Stimulated activated CD8-positive, alpha-beta memory T cell treated with anti-CD3 and anti-CD28 coated beads, Interleukin-15, amount 100 ng/mL, for 4 hours (primary cell): Measurements from ENCODE around the gene ITSN1.
"Not testable (repeated sequence)": the region's sequence is repeated elsewhere in the genome, so short reads cannot be mapped to it uniquely, and the experiment has no call there.

ENCODE experiments used
- DNase-seq, 2 donors: peaks; one replicate each; pipeline ENCODE4 v3.0.0-alpha.2; 2020; ENCODE audit warnings: low read depth in 2 of 2

Gene ITSN1

DNA sequence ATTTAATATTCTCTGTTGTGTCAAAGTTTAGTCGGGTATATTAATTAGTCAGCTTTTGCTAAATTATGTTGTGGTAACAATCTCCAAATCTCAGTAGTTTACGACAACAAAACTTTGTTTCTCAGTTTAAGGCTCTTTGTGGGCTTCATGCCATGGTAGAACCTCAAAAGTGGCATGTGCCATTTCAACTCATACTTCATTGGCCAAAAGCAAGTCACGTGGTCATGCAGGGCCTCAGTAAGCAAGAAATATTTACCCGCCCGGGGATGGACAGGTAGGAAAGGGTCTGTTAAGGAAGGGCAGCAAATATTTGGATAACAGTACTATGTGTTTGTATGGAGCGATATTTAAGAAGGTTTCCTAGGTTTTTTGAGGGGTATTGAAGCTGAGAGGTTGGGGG, 38.6 kb downstream of the ITSN1 start:
- no peak for DNase-seq

DNA sequence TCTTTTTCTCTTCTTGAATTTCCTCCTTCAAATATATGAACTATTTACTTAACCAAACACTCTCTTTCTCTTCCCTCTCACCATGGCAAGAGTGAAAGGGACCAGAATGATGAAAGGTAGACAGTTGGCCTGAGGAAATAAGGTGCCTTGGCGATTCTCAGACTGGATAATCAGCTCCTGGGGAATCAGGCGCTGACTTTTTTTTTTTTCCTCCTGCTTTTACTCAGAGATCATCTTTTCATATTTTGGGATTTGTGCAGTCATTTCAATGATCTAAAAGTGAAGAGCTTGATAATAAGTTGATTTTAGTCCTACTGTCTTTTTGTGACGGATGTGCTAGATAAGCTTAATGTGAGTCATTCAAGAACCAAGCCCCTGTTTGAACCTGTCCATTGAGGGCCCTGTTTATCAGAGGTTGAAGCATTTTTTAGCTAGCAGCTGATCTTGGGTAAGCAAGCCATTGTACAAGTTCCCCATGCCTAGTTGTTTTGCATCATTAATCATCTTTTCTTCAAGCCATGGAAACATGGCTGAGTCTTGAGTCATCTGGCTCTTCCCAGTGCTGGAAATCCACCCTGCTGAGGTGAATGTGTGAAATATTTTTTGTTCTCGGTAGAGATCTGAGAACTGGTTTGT, 40.8 kb downstream of the ITSN1 start:
- DNase-seq = no peak

DNA sequence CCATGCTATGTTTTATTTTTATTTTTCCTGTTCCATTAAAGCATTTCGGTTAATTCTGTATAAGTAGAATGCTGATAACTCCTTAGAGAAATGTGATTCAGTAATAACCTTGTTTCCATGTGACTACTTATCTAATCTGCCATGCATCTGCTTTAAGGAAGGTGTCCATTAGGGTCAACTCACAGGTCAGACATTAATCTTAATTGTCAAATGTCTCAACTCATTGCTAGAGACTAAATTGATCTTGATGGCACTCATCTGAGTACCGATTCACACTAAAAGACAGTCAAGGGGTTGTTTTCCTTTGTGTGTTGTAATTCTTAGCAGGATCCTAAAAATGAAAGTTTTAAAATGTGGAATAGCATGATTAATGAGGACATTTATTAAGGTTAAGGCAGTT, 41.8 kb downstream of the ITSN1 start:
- DNase-seq = no peak

DNA sequence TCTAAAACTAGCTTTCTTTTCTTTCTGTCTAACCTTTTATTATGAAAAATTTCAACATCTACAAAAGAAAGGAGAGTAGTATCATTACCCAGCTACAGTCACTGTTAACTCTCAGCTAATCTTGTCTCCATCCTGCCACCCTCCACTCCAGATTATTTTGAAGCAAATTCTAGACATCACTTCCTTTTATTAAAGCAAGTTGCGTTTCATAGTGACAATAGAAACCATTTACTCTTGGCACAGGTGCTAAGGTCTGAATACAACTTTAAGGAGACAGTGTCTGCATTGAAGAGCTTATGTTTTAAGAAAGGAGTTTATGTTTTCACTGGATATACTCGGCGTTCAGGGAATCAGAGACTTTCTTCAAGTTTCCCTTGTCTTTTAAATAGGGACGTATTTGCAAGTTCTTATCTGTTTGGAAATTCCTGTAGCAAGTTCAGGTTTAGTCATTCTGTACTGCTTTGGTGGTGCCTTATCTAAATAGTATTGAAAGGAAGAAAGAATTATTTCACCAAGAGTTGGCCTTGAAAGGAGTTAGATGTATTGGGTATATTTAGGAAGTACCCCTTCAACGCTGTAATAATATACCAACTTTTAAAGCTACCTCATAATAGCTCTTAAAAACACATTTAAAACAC, 42.7 kb downstream of the ITSN1 start:
- DNase-seq = no peak

DNA sequence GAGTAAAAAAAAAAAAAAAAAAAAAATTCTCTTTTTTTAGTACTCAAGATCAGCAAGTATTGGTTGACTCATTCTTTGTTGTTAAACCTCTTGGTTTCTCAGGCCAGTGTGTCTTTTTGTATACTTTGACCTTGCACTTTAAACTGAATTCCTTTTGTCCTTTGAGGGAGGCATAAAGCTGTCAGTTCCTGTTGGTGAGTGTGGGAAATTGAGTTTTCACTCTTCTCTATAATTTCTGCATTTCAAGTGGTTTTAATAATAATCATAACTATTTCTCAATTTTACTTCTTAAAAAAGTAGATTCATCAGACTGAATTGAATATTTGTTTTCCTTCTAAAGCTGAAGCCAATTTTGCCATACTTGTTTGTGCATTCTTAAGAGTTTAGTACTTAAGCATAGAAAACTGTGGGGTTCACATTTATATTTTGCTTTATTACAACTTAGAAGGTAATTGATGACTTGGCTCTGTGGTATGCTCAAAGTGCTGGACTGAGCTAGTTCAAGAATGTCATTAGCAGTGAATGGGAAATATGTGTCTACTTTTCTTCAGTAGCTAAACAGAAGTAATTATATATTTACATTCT, 43.4 kb downstream of the ITSN1 start:
- DNase-seq = no peak

DNA sequence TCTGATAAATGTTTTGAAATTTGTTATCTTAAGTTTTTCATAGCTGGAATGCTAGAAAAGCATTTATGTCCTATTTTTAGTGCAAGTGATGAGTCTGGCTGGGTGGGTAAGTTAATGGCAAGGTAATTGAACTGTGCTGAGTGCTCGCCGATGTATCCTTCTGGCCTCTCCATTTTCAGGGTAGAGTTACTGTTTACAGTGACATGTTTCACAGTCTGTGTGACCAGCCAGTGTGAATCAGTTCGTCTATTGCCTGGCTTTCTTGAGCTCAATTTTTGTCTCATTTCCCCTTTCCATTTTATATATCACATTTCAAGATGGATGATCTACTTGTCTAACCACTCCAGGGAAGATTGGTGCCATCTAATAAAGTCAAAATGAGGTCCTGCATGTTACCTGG, 44.1 kb downstream of the ITSN1 start:
- no peak for DNase-seq

DNA sequence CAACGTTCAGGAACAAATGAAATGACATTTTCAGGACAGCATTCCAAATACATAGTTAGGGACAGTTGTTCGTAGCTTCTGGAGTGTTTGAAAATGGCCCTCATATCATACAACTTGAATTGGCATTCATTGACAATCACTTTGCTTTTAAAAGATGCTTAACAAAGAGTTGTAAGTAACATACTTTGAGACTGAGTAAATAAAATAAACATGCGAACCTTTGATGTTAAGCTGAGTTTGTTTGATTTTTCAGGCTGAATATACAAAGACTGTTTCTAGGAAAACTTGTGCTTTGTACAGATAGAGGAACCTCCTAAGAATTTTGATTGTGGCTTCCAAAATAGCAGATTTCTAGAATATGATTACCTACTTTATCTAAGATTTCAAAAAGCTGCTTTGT, 45.3 kb downstream of the ITSN1 start:
- no peak for DNase-seq

DNA sequence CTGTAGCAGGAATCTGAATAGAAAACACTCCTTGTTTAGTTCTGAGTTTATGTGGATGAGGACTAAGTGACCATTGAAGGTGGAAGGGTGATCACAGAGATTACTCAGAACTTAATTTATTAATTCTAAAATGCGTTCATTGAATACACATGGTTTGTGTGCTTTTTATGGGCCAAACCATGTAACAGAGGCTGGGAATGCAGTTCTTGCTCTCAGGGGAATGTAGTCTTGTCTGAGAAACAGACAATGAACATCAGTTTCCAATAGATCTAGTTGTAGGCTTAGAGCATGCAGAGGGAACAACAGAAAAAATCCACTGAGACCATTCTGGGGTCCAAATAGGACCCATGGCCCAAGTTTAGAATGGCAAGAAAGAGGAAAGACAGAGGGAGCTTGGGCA, 46.1 kb downstream of the ITSN1 start:
- no peak for DNase-seq

DNA sequence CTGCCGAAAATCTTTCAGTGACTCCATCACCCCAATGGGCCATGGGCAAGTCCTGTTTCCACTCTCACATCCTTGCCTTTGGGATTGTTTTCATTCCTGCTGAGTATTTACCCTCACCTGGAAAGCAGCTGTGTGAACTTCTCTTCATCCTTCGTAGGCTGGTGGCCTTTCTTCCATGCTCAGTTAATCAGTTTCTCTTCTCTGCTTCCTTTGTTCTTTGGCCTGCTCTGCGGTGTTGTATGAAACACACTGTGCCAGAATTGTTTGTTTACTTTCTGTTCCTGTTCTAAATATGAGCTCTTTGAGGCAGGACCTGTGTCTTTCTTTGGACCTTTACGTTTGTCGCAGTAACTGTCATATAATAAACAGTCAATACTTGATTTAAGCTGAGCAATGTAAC, 48.6 kb downstream of the ITSN1 start:
- DNase-seq = no peak

DNA sequence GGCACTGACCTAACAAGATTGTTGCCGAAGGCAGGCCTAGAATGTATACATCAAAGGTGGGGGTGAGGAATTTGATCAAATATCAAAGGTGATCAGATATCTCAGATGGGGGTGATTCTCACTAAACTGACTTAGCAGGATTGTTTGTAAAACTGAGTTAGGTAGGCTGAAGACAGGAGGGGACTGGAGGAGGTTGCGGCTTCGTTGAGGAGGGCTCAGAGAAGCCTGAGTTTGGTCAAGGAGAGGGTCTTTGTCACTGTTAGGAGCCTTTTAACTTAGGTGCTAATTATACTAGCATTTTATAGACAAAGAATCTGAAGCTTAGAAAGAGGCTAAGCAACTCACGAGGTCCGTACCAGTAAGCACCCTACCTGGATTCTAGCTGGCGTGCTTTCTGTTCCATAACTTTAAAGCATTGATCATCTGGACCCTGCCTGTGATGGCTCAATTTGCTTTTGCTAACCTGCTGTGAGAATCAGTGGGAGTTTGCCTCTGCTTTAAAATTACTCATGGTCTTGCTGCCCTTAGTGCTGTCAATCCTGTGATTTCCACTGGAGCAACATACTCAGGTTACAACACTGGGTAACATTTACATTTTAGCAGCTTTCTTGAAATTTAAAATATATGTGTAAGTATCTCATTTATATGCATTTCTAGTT, 49.8 kb downstream of the ITSN1 start:
- no peak for DNase-seq

DNA sequence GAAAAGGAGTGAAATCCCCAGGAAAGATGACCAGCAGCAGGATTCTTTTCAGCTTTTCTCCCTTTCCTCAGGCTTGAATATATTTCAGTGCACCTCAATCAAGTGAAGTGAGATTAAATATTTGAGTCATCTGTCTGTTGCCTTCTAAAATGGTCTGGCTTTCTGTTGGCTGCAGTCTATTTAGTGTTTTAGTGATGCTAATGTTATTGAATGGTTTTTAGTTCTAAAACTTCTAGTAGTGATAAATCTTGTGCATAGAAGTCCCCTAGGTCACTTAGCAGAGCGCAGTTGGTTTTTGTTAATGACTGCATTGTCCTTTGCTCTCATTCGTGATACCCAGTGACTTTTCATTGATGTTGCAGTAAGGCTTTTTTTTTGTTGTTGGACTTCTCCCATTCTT, 53.5 kb downstream of the ITSN1 start:
- DNase-seq = no peak

DNA sequence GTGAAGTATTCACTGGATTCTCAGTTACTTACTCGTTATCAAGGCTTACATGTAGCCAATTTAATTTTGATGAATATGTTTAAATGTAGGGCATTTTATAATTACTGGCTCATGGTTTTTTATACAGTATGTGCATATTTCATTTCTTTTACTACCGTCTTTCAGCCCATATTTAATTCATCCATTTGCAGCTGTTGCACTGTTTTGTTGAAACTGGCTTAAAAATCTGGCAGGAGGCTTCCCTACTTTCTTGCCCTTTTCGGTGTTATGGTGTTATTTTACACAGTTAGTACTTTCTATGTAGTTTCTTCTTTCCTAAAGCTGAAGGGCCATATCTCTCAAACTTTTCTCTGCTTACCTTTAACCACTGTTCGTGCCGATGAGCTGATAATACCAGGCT, 54.2 kb downstream of the ITSN1 start:
- no peak for DNase-seq

DNA sequence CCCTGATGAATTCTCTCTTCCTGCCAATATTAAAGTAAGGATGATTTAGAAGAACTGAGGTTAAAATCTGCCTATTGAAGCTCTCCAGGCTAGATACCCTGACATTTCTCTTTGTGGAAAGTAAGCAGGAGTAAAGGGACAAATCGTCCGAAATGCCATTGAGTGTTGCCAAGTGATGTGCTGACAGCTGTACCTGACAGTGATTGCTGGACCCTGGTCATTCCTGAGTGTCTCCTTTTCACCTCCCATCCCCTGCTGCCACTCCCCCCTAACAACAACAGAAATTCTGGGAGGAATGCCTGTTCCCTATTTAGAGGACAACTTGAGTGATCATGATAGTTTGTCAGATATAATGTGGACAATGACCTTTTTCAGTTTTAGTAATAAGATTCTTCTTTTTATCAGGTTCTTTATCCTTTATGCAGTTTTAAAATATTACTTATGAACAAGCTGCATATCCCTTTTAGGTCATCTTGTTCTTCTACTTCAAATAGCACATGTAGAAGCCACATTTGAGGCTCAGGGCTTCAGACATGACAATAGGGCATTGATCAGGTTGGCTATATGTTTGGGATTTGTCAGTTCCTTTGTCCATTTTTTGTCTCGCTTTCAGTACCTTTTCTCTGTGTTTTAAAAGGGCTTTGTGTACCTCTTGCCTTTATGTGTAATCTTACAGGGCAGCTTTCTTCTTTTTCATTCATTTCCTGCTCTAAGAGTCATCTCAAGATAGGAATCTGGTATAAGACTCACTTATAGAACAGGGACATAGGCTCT, 56.0 kb downstream of the ITSN1 start:
- no peak for DNase-seq

DNA sequence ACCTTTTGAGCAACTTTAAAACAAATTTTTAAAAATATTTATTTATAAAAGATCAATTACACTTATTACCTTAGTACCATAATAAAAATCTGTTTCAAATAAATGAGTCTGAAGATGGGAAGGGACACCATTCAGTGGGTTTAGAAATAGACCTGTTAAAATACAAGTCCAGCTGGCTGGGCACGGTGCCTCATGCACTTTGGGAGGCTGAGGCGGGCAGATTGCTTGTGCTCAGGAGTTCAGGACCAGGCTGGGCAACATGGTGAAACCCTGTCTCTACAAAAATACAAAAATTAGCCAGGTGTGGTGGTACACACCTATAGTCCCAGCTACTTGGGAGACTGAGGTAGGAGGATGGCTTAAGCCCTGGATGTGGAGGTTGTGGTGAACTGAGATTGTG, 57.0 kb downstream of the ITSN1 start:
- DNase-seq = no peak

DNA sequence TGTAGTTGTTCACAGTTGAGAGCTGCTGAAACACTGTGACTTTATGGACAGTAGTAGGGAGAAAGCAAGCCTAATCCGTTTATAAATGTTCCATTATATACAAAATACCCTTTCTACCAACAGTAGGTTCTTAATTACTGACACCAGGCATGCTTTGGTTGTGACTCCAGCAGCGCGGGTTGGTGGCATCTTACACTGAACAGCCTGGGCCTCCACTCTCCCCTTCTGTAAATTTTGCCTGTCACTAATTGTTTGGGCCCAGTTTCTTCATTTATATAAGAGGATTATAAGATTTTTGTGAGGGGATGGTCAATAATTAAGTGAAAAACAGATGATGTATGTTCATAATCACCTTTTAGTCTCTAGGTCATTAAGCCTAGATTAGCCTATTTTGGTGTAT, 58.2 kb downstream of the ITSN1 start:
- no peak for DNase-seq

DNA sequence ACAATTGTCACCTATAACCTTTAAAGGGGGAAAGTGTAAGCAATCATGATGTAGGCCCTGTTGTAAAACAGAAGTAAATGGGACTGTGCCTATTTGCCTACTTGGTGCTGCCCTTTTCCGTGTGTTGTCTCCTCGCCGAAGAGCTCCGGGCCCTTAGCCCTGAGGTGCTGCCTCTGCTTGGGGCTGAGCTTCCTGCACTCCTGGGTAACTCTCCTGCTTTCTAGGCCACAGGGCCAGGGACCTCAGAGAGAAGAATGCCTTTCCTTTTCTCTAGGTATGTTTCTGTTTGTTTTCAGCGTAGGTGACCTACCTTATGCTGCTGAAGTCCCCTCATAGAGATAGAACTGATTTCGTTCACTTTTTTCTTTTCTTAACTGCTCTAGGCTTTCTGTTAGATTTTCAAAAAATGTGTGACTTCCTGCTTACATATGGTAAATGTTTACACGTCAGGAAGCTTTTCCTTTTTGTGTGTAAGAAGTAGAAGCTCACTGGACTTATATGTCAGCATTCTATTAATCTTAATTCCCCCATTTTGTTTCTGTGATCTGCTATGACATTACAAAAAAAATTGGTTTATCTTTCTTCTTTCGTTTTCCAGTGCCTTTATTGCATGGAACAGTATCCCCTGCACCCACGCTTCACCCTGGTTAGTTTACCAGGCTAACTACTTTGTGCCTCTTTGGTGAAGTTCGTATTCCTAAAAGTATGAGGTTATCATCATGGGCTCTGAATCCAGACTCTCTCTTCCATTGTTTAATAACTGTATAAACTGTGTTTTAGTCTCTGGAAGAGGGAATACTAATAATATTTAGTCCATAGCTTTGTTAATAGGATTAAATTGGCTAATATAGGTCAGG, 61.7 kb downstream of the ITSN1 start:
- no peak for DNase-seq

DNA sequence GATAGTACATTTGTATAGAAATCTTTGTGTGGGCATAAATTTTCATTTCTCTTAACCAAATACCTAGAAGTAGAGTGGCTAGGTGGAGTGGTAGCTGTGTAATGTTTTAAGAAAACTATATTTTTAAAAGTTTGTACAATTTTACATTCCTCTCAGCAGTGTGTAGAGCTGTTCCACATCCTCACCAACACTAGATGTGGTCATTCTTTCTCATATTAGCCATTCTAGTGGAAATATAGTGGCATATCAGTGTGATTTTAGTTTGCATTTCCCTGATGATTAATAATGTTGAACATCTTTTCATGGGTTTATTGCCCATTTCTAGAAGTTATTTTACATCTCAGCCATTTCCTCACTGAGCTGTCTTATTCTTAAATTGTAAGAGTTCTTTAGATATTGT, 65.5 kb downstream of the ITSN1 start:
- DNase-seq = no peak

DNA sequence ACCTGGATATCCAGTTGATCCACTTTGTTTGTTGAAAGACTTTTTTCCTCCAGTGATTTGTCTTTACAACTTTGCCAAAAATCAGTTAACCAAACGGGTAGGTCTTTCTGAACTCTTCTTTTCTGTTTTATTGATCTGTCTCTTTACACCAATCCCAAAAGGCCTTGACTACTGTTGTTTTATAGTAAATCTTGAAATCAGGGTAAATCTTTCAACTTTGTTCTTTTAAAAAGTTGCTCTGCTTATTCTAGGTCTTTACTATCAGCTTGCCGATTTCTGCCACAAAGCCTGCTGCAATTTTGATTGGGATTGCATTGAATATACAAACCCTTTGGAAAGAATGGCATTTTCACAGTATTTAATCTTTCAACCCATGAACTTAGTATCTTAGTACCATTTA, 66.6 kb downstream of the ITSN1 start:
- DNase-seq = no peak

DNA sequence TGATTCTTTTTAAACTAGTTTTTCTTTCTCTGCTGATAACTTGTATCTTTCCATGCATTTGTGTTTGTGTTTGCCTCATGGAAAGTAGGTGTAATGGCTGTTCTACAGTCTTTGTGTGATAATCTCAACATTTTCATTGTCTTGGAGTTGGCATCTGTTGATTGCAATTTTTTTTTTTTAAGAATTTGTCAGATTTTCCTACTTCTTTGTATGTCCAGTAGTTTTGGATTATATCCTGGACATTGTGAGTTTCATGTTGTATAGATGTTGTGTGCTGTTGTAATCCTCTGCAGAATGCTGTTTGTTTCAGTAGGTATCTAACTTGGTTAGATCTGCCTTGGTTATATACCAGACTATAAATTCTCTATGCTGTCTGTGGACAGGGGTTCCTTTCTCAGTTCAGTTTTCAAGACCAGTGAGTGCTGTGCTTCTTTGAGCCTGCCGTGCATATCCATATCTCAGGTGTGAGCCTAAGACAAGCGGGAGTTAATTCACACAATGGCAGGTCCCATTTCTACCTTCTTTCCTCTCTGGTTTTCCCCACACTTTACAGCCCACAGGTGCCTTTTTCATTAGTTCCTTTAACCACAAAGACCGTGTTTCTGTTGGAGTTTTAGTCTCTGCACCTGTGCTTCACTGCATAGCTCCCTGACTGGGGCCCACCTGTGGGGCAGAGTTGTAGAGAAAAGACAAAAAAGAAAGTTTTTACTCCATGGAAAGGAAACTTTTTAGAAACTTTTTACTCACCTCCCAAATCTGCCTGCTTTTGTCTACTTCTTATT, 69.9 kb downstream of the ITSN1 start:
- DNase-seq = no peak

DNA sequence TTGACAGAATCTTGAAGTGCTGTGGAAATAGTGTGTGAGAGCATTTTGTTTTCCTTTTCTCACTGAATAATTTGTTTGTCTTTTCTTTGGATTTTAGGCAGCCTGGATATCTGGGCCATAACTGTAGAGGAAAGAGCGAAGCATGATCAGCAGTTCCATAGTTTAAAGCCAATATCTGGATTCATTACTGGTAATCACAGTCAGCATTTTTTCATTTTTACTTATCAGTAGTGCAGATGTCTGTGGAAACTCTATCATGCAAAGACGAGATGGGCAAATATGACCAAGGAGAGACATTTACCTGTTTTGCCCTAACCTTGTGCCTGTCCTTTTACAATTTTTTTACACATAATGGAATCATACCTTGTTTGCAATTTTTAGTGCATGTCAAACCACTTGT, 78.8 kb downstream of the ITSN1 start:
- DNase-seq = no peak

DNA sequence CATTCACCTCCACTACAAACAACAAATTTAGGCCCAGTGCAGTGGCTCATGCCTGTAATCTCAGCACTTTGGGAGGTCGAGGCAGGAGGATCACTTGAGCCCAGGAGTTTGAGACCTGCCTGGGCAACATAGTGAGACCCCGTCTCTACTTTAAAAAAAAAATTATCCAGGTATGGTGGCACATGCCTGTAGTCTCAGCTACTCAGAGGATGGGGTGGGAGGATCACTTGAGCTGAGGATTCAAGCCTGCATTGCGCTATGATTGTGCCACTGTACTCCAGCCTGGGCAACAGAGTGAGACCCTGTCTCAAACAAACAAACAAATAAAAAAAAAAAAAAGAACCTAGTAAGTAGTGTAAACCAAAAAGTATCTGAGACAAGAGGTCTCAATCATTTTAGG, 86.8 kb downstream of the ITSN1 start:
- not testable (repeated sequence) for DNase-seq
